GM21825 (cell line): ENCODE data around the gene SYTL2.

Experiments
- ATAC-seq: cut with Tn5 transposase; IDR thresholded peaks from one replicate; pipeline ENCODE4 v1.9.1; 2021; ENCODE audit warnings: mild to moderate bottlenecking, moderate library complexity; ENCODE audit not compliant: unreplicated experiment

SYTL2 gene

DNA sequence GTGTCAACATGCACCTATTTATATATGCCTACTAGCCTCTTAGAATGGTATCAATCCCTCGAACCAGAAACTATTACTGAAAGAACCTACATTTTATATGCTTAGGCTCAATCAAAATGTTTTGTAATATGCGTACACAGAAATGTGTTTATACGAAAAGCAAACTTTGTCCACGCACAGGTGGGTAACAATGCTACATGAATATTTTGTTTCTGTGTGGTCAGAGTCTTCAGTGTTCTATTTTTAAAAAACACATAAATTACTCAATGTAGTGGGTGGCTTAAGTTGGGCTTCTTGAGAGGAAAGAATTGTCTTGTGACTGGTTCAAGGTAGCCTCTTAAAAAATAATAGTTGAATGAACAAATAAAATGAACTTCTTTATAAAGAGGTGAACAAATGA is 46.1 kb downstream of the SYTL2 start:
- ATAC-seq, result no peak

DNA sequence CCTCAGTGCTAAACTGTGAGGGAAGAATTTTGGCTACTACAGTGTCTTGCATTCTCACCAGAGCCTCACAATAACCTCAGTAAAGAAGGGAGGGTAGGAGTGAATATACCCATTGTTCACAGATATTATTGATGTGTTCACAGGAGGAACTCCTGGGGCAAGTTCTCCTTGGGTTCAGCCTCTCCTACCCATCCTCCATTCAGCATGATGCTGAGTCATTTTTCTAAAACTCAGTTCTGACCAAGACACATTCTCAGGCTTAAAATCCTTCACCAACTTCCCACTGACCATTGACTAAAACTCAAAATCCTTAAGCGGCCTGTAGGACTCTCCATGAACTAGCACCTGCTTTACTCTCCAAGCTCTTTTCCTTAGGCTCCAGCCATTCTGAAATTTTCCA is 48.7 kb downstream of the SYTL2 start:
- ATAC-seq, result no peak

- ATAC-seq, result no peak
Measured at GRCh38 chr11:85759915-85760314, 51.0 kb downstream of the SYTL2 start.

DNA sequence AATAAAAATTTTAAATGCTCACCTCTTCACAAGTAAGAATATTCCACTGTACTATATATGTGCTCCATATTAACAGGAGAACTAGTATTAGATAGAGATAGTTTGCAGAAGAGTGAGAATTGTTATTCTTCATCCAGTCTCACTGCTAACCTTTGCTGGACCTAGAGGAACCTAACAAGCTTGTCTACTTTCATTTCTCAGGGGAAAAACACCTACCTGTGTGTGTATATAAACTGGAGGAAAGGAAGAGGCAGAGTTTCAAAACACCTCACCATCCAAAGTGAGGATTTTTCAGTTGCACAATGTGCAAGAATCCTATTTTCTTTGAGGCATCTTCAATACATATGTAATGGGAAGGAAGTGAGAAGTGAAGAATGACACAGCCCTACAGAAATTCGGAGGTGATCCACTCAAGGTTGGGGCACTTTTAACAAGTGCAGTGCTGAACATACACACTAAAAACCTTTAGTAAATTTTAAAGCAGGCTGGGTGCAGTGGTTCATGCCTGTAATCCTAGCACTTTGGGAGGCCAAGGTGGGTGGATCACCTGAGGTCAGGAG is 52.4 kb downstream of the SYTL2 start:
- no peak for ATAC-seq

DNA sequence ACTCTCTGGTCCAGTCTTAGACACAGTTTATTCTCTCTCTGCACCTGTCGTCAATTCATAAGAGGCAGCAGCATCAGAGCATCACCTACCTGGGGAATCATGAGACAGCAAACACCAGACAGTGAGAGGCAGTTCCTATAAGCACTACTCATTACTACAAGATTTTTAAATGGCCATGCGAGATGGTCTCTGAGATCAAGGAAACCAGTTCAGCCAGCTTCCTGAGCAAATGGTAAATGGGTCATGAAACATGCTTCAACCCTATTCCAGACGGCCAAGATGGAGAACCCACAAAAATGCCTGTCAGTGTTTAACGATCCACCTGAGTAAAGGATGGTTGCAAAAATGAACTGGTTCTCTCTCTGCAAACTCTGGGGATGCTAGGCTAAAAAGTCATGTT is 52.9 kb downstream of the SYTL2 start:
- no peak for ATAC-seq

GRCh38 chr11:85756401-85757200 is 54.3 kb downstream of the SYTL2 start:
- no peak for ATAC-seq

DNA sequence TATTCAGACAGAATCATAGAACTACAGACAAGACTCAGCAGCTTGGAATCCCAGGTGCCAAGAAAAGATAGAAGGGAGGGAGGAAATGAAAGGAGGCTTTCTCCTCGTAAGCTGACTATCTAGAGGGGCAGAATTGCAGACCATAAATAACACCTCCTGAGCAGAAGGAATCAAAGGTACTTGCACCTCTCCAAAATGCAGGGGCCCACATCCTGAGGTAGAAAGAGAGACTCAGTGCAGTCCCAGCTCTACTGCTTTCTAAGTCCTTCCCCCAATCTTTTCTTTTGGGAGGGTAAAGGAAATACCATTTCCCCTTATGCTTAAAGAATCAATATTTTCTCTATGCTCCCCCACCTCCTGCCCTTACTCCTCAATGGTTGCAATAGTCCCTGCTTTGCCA is 55.2 kb downstream of the SYTL2 start:
- ATAC-seq, result no peak

DNA sequence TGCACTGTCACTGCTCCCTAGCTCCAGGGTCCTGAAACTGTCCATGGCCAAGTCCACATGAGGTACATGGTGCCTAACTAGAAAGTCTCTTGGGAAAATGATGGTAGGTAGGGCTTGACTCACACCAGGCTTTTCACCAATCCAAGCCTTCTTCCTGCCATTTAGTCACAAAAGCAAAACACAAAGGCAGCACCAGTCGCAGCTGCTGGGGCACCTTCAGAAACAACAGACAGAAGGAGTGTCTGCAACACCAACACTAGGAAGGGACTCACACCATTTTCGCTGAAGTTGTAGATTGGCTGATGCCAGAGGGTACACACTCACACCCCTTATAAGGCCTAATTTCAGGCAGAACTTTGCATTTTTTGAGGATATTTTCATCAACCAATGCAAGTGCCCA is 55.7 kb downstream of the SYTL2 start:
- ATAC-seq, result no peak

DNA sequence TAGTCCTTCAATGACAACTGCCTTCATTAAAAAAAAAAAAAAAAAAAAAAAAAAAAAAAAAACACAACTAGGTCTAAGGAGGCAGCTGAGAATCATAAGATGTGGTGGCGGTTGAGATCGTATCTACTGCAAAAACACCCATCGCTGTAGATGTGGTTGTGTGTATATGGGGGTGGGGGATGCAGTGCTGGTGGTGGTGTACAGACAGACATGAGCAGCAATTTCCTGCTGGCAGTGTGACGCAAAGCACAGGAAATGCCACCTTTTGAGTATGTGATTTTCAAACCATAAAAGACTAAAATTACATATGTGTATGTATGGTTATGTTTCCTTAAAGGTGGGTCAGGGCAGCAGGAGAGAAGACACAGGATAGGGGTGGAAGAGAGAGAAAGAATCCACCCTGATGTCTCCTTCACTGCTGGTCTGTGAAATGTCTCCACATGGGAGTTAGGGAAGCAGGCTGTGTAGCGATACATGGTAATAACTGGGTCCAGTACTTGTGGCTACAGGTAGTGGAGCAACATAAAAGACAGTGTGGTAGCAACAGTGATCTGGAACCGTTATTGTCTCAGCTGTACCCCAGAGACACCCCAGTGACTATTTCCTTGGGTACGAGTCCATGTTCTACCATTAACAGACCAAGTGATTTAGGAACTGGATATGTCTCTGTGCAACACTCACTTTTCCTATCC is 57.9 kb downstream of the SYTL2 start:
- no peak for ATAC-seq

DNA sequence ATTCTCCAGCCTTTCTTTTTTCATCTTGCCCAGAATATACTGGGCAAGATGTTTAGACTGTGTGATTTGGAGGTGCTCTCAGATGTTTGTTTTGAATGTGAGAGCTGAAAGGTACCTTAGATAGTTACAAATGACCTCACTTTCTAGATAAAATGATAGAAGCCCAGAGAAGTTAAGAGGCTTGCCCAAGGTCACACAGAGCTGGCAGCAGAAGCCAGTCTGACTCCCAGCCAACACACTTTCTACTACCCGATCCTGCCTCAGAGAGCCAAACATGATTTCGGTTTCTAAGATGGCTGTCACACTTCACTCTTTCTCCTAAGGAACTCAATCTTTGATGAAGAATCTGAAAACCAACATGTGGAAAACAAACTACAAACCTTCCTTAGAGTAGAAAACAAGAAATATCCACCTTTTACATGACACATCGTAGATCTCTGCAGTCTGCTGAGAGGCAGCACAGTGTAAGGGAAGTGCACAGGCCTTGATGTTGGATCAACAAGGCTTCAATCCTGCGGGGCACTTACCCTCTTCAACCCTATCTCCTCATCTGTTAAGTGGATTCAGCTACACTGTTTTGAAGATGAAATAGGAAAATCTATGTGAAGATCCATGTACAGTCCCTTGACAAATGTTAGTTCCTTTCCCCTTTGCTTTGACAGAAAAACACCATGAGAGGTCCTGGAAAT is 58.6 kb downstream of the SYTL2 start:
- no peak for ATAC-seq

DNA sequence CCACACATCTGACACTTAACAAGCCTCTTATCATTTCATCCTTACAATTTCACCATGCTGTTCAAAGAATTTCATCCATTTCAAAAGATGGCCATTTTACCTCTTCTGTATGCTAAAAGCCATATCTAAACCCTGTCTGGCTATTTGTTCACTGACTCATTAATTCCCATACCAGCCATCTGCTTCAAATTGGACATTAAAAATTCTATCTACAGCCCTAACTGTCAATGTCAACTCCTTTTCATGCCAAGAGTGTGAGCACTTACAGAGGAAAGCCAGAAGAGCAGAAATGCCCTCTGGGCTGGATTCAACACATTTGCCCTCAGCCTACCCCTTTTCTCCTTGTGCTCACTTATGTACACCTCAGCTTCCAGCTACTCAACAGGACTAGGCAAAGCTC is 59.2 kb downstream of the SYTL2 start:
- no peak for ATAC-seq

- ATAC-seq, result no peak
Measured at GRCh38 chr11:85750646-85751045, 60.3 kb downstream of the SYTL2 start.

DNA sequence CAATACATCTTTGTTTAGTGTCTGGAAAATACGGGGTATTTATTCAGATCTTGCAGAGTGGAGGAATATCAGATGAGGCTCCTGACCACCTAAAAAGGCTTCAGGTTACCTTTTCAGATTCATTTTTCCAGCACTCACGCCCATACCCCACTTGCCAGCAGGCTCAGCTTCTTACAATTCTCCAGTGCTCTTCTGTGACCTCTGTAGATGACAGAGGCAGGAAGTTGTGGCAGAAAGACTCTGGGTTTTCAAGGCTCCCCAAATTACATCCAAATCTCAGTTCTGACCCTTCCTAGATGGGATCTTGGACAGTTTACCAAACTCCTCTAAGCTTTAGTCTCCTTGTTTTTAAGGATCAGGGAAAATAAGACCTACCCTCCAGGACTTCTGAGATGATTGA is 61.1 kb downstream of the SYTL2 start:
- ATAC-seq, result no peak

GRCh38 chr11:85749287-85749834 is 61.6 kb downstream of the SYTL2 start:
- ATAC-seq, result no peak

DNA sequence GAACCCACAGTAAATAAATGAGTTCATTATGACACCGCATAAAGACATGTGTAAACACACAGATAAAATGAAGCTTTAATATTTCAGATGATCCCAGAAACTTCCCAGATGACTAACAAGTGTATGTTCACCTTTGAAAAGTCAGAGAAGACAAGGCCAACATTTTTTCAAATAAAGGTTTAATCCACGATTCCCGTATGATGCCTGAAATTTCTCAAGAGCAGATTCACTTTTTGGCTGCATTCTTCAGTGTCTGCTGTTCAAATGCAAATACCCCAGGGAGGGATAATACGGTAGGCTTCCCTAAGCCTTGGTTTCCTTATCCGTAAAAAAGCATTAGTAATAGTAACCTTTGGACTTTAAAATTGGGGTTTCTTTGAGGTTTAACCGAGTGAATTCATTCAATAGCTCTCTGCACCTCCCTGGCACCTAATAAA is 62.5 kb downstream of the SYTL2 start:
- no peak for ATAC-seq

DNA sequence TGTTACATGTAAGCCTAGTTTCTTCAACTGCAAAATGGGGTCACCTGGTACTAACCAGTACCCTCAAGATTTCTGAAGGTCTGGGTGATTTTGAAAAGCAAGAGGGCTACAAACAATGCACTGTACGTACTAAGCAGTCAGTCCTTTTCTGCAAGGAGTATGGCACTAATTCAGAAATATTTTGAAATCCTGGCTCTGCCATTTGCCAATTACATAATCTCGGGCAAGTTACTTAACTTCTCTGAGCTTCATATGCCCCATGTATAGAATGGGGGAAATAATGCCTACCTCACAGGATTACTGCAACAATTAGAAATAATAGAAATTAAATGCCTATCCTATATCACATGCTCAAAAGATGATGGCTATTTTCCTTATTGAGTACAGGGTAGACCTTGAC is 64.3 kb downstream of the SYTL2 start:
- no peak for ATAC-seq

GRCh38 chr11:85745626-85746025 is 65.3 kb downstream of the SYTL2 start:
- no peak for ATAC-seq

- no peak for ATAC-seq
Measured at GRCh38 chr11:85742873-85743275, 68.1 kb downstream of the SYTL2 start.

DNA sequence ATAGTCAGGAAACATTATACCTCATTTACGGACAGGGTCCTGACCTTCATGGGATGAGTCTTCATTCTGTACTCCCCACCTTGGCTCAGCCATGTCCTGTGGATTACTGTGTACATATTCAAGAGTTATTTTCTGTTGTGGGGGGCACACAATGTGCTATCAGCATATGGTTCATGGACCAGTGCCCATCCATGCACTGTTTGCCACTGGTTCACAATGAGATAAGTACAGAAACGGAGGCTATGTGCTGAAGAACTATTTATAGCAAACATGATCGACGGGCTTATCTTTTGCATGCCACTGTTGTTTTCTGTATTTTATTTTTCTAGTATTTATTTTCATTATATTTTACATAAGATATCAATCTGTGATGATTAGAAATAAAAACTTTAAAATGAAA is 68.6 kb downstream of the SYTL2 start:
- no peak for ATAC-seq

DNA sequence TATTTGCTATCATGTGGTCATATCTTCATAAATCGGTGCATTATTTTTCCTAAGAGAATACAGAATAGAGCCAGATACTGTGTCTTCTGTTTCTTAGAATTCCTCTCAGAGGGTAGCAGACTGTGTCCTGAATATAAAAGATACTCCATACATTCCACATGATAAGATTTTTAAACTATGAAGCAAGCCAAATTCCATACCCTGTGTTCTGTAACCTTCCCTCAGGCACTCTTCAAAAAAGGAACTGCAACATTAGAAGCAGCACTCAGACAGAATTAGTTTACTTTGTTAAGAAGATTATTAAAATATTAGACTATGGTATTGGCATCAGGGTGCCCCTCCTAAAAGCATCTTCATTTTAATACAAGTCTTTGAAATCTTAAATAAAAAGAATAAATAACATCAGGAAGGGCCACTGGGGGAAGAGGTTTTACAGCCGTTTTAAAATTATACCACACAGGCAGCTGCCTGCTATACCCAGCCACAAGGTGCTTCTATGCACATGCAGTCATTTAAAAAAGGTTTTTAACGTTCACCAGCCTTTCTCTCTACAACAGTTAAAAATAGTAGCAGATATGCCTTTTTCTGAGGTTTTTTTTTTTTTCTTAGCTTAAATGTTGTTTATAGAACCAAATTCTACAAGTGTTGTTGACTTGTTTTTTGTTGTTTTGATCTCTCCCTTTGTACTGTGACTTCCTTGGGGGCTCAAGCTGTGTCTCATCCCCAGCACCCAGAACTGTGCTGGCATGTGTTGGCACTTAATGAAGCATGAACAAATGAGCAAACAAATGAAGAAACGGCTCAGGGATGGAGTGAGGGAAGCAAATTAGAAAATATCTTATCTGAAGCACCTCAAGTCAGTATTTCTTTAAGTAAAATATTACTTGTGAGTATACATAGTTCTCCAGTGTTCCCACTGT is 70.2 kb downstream of the SYTL2 start:
- ATAC-seq, result no peak
